Measurements from ENCODE around the gene DIP2C.
"Not testable (repeated sequence)": the region's sequence is repeated elsewhere in the genome, so short reads cannot be mapped to it uniquely, and the experiment has no call there.

Gene DIP2C

GRCh38 chr10:474406-474805 is 215.1 kb downstream of the DIP2C start:
- DNase-seq, result no peak

DNA sequence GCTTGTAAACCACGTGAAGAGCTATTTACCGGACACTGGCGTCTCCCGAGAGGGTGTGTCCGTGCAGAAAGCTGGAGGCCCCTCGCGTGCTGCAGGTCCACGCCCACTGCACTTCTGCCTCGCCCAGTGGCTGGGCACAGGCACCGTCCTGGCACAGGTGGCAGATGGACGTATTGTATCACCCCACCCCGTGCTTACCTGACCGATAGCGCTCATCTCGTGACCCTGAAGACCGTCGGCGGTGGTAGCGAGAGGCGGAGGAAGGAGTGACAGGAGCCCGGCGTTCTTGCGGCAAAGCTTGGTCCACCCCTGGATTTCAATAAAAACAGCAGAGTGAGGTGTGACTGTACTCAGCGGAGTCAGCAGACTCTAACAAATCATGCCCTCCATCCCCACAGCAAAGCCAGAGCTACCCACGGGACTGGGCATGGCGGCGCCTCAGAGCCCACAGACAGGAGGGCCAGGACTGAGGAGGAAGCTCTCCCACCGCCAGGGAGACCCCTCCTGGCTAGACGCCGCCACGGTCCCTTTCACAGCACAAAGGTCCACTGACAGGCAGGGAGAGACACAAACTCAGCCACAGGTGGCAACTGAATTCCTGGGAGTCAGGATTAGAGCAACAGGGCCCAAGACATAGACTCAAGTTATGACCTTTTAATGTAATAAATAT is 217.1 kb downstream of the DIP2C start:
- DNase-seq, result no peak

GRCh38 chr10:470339-471003 is 219.0 kb downstream of the DIP2C start:
- no peak for DNase-seq

DNA sequence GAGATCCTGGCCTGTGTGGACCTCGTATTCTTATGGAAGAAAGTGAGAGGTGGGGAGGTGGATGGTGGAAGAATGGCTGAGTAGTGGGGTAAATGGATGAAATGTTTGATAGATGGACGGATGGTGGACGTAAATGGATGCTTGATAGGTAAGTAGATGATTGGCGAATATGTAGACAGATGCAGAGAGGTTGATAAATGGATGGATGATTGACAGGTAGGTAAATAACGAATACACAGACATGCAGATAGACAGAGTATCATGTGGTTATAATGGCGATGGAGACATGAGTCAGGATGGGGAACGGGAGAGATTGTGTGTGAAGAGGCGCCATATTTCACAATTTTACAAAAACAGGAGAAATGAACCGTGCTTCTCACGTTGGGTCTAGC is 219.5 kb downstream of the DIP2C start:
- no peak for DNase-seq

- no peak for DNase-seq
Observed at GRCh38 chr10:459743-460142, 229.7 kb downstream of the DIP2C start.

DNA sequence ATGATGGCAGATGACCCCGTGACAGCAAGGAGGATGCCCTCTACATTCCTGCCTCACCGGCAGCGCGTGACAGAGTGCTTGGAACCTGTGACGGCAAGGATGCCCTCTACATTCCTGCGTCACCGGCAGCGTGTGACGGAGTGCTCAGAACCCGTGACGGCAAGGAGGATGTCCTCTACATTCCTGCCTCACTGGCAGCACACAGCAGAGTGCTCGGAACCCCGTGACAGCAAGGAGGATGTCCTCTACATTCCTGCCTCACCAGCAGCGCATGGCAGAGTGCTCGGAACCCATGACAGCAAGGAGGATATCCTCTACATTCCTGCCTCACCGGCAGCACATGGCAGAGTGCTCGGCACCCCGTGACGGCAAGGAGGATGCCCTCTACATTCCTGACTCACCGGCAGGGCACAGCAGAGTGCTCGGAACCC is 231.0 kb downstream of the DIP2C start:
- DNase-seq, result no peak

GRCh38 chr10:456486-456885 is 233.0 kb downstream of the DIP2C start:
- DNase-seq, result no peak

GRCh38 chr10:454860-455259 is 234.6 kb downstream of the DIP2C start:
- DNase-seq, result no peak

GRCh38 chr10:453647-454046 is 235.8 kb downstream of the DIP2C start:
- DNase-seq, result no peak

DNA sequence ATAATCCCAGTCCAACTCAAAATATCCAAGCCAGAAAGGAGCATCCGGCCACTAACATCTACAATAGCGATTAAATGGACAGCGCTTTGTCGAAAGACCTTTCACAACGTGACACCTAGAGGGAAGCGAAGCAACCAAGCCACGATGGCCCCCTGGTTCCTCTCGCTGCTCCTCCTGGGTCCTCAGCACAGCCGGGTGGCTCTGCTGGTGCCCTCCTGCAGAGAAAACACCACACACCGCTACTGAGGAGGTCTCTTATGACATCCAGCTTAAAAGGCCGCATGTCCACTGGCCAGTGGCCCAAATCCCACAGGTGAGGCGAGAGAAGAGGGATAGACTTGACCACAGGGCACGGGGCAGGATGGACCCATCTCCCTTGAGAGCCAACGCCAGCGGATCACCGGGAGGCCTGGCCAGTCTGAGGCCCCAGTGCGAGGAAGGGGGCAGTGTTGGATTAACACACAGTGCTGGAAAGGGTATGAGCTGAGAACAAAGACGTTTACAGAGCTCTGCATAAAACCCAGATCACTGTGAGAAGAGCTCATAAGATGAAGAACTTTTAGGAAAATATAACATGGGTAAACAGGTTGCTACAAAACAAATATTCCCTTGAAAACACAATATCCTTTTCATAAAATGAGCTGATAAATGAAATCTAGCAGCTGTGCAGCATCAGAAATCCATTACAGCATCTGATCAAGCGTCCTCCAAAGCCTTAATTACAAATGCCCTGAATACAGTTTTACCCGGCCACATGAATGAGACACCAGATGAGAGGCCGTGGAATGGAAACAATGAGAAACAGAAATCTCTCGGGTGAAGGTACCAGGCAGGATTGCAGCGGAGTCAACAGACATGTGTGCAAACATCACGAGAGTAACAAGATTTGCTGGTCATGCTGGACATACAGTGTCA is 236.7 kb downstream of the DIP2C start:
- no peak for DNase-seq

- no peak for DNase-seq
Observed at GRCh38 chr10:451856-452255, 237.6 kb downstream of the DIP2C start.

DNA sequence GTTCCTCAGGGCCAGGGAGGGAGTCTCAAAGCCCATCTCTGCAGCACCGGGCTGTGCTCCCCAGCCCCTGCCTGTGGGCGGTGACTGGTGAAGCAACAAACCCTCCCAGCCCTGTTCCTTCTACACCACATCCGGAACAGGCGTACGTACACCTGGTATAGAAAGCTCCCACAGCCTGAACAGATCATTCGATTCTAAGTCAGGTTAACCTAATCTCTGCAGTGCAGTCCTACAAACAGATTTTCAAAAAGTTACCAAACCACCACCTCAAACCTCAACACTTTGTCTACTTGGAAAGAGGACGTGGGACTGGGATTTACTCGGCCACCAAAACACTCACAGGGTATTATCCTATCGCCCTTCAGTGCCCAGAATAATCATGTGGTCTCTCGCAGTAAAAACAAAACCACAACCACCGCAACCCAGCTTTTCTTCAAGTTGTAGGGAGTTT is 238.4 kb downstream of the DIP2C start:
- no peak for DNase-seq

GRCh38 chr10:450463-450862 is 239.0 kb downstream of the DIP2C start:
- no peak for DNase-seq

DNA sequence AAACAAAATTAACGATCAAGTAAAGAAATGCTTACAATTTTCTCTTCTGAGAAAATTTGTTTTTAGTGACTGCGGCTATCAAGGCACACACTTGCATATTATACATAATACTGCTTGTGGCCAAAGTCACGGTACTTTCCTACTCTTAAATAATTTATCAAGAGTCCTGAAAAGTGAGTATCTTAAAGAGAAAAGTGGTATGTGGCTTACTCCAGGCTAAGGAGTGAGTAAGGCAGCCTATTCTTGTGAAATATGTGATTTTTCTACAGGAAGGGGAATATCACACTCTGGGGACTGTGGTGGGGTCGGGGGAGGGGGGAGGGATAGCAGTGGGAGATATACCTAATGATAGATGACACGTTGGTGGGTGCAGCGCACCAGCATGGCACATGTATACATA is 240.1 kb downstream of the DIP2C start:
- DNase-seq, result not testable (repeated sequence)

DNA sequence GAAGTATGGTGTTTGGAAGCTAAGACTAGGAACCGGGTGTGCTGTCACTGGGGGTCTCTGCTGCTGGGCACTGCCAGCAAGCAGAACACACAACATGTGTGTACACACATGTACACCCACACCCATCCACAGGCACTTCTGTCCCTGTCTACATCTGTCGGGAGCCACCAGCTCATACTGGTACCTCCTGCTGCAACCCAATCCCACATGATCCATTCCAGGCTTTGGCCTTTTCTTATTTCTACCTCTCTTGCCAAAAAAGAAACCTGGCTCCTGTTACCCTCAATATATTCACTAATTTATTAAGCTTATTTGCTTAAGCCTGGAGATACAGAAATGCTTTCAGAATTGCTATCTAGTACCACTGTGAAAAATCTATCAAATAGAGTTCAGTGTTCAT is 246.0 kb downstream of the DIP2C start:
- DNase-seq, result no peak

GRCh38 chr10:442209-442608 is 247.3 kb downstream of the DIP2C start:
- DNase-seq, result no peak

- no peak for DNase-seq
Observed at GRCh38 chr10:441659-442058, 247.8 kb downstream of the DIP2C start.

DNA sequence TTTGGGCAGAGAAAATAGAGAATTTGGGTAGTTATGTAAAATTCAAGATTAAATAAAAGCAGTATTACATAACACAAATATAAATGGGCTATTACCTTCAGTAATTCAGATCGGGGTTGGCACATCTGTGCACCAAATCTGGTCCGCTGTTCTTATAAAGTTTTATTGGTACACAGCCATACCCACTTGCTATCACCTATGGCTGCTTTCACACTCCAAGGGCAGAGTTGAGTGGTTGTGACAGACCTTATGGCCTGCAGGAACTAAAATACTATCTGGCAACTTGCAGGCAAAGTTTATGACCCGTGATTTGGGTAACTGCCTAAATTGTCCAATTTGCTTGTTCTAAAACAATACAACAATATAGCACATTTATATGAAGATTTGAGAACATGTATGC is 249.3 kb downstream of the DIP2C start:
- no peak for DNase-seq

DNA sequence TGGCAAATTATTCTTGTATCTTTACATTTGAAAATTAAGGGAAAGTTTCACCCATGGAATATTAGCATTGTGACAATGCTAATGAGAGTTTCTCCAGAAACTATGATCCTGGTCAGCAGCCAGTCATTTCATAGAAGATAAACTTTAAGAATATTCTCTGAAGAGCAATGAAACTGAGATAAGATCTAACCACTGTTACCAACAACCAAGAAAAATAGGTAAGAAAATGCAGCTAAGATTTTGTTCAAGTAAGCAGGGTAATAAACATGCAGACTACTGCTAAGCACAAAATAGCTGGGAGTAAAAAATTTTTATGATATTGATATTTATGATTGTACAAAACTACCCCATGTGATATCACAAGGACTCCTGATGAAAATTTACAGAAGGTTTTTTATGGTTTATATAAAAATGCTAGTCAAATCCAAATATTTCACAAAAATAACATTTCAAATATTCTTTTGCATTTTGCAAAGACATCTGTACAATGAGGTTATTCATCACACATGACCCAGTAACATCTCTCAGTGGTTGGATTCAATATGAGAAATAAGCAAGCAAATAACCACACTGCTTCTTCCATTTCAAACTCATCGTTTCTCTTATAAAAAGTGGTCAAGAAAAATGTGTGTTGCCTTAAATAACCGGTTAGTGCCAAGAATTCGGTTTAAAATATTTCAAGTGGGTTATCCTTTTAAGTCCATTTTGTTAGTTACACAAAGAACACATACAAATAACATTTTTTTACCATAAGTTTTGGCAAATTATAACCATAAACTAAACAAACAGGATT is 251.6 kb downstream of the DIP2C start:
- no peak for DNase-seq

GRCh38 chr10:436911-437665 is 252.4 kb downstream of the DIP2C start:
- DNase-seq, result no peak

DNA sequence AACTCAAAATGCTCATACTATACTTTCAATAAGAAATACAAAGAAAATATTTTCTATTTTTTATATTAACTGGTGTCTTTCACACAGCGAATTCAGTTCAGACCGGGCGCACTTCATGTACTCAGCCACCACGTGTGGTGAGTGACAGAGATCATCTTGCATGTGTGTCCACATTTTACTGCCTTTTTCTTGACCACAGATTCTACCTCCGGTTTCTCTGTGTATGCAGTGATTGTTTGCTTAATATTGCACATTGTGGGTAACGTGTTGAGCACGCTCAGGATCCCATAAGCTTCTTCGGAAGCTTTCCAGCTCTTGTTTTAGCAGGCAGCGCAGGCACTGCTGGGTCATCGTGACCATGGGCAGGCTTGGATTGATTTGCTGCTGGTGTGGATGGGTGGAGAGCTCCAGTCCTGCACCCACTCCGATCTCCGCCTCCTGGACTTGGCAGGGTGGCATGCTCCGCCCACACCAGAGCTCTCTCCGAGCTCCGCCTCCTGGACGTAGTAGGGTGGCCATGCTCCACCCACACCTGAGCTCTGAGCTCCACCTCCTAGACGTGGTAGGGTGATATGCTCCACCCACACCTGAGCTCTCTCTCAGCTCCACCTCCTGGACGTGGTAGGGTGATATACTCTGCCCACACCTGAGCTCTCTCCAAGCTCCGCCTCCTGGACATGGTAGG is 253.3 kb downstream of the DIP2C start:
- no peak for DNase-seq

DNA sequence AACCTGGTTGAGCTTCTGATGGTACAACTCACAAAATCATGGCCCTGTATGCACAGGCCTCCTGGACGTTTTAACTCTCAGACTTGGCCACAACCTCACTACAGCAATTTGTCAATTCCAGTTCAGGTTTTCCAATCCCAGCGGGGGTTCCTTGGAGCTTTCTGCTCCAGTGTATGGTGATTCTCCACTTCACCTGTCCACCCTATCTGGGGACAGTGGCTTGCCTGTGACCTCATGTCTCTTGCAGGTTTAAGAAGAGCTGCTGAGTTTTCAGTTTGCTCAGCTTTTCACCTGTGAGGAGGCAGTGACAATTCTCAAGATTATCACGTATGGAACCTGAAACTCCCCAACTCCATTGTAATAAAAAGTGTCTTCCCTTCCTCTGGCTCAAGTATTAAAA is 254.1 kb downstream of the DIP2C start:
- DNase-seq, result no peak

All from NCI-H2171 (cell line).